ENCODE results near the gene NDUFB6. TPM values are rescaled to one million over a fixed set of nuclear protein-coding genes. Genes with fewer than 3 reads are reported as not detected.

The NDUFB6 gene
- total and polyA plus RNA-seq, 10 of the 15 experiments (the other 5 are each of a cell fraction or from before 2014, with no cell fraction given): 26.3 to 269 (median 61.4) TPM

GRCh38 chr9:32550562-32551275, 22.2 kb downstream of the NDUFB6 start (continued):
- TF ChIP-seq NR2F1 (conservative IDR thresholded peaks at IDR 0.05): peak; percentile 78; the same call in 1 of the 2 replicates
- TF ChIP-seq PKNOX1 (IDR thresholded peaks at IDR 0.05): peak; percentile 74; the same call in 1 of the 2 replicates
- TF ChIP-seq IKZF1 (conservative IDR thresholded peaks at IDR 0.05): peak; percentile 81
- peak; percentile 56 for TF ChIP-seq EED (IDR thresholded peaks at IDR 0.05; ENCODE audit: low read depth)
- TF ChIP-seq LARP7 (IDR thresholded peaks at IDR 0.05): peak; percentile 54; the same call in 1 of the 2 replicates
- TF ChIP-seq TAF1 (IDR thresholded peaks at IDR 0.05; ENCODE audit: borderline replicate concordance, low read depth, low read length): no peak
- TF ChIP-seq RUNX3 (IDR thresholded peaks at IDR 0.05; ENCODE audit: low read length): peak; percentile 46; the same call in 1 of the 2 replicates
- TF ChIP-seq TARDBP (IDR thresholded peaks at IDR 0.05; ENCODE audit: borderline replicate concordance): no peak
- peak; percentile 98 for TF ChIP-seq CHD2 (IDR thresholded peaks at IDR 0.05; ENCODE audit: borderline replicate concordance, low read depth, low read length)
- TF ChIP-seq POLR2A (IDR thresholded peaks at IDR 0.05; ENCODE audit: low read depth, low read length): peak; percentile 75
- TF ChIP-seq CREB1 (IDR thresholded peaks at IDR 0.05; ENCODE audit: low read depth): peak; percentile 90
- TF ChIP-seq EGR1 (IDR thresholded peaks at IDR 0.05; ENCODE audit: borderline replicate concordance in 1 of 2, low read depth in 2 of 2, low read length in 2 of 2): peak in 1 of 2 experiments; percentile 59; a peak in 1 of 3 replicates
- peak; percentile 75; the same call in 1 of the 2 replicates for TF ChIP-seq MXI1 (IDR thresholded peaks at IDR 0.05; ENCODE audit: low read depth, low read length)
- TF ChIP-seq SKIL (IDR thresholded peaks at IDR 0.05; ENCODE audit: low read depth, poor library complexity, severe bottlenecking): no peak
- TF ChIP-seq RBBP5 (conservative IDR thresholded peaks at IDR 0.05): 0 out of 2 replicates have a peak, but pooled peaks have one; percentile 55
- 0 out of 2 replicates have a peak, but pooled peaks have one; percentile 80 for TF ChIP-seq RCOR1 (conservative IDR thresholded peaks at IDR 0.05; ENCODE audit: low read depth, low read length)
- TF ChIP-seq GATAD2B (conservative IDR thresholded peaks at IDR 0.05; ENCODE audit: low read depth): peak; percentile 71; the same call in 1 of the 2 replicates
- TF ChIP-seq ASH2L (IDR thresholded peaks at IDR 0.05; ENCODE audit: borderline replicate concordance, low read depth): peak; percentile 74; the same call in 1 of the 2 replicates
- TF ChIP-seq CREM (IDR thresholded peaks at IDR 0.05; ENCODE audit: low read depth): peak; percentile 69
- TF ChIP-seq NBN (IDR thresholded peaks at IDR 0.05): peak; percentile 77; the same call in 1 of the 2 replicates
- no peak for TF ChIP-seq ATF7 (IDR thresholded peaks at IDR 0.05; ENCODE audit: low read depth)
- 0 out of 6 replicates have a peak, but pooled peaks of 2 of the 3 experiments have one; percentile 16 for TF ChIP-seq CTCF (IDR thresholded peaks at IDR 0.05 in 2 of 3, conservative IDR thresholded peaks at IDR 0.05 in 1 of 3; ENCODE audit: control insufficient read depth in 2 of 3, extremely low read depth in 1 of 3, insufficient read depth in 1 of 3, low read depth in 3 of 3, low read length in 3 of 3)
- no peak for TF ChIP-seq CHD1 (IDR thresholded peaks at IDR 0.05; ENCODE audit: low read depth, low read length)
- 0 out of 2 replicates have a peak, but pooled peaks have one; percentile 67 for TF ChIP-seq DPF2 (IDR thresholded peaks at IDR 0.05)
- TF ChIP-seq ELK1 (IDR thresholded peaks at IDR 0.05; ENCODE audit: low read depth, low read length): no peak
- TF ChIP-seq HDGF (IDR thresholded peaks at IDR 0.05): peak; percentile 64; the same call in 1 of the 2 replicates
- peak; percentile 35 for TF ChIP-seq SP1 (IDR thresholded peaks at IDR 0.05; ENCODE audit: low read depth, low read length)

Data from GM12878 (cell line).